Activated CD4-positive, alpha-beta T cell treated with anti-CD3 and anti-CD28 coated beads, Interleukin-2, amount 50 U/mL, for 16 hours (primary cell): ENCODE data around the gene EBLN2.
A peak's percentile ranks its signal among the peaks of the same experiment; 100 is the strongest.
"Not testable (repeated sequence)": the region's sequence is repeated elsewhere in the genome, so short reads cannot be mapped to it uniquely, and the experiment has no call there.

ENCODE experiments used
- DNase-seq: peaks from one replicate; pipeline ENCODE4 v3.0.0-alpha.2; 2020

EBLN2 gene

DNA sequence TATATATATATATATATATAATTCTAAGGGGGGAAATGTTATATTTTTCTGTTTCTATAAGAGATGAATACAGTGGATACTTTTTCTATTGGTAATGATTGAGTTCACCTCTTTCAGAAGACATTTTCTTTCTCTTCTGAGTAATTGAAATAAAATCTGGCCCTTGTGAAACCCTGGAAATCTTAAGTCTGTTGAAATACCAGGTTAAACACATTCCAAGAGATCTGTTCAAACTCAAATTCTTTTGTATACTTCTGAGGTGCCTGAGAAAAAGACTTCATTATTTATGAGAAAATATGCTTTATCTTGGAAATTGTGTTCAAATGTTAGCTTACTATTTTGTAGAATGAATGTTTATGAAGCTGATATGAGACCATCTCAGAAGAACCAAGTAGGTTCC, 4.8 kb downstream of the EBLN2 start:
- DNase-seq, result not testable (repeated sequence)

DNA sequence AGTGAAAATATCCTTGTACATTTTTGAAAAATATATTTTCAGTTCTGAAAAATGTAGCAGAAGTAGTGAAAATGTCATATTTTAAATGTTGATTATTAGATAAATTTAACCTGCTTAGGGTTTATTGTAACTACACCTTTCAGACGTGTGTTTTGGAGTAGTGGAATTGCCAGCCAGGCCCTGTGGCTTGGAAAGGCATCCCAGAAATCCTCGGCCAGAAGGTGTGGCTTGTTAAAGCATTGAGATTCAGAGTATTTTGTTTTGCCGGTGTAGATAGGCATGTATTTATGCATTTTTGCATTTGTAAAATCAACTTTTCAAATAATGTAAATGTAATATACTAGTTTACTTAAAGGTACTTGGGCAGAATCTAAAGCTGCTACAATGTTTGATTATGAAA, 7.0 kb downstream of the EBLN2 start:
- no peak for DNase-seq

DNA sequence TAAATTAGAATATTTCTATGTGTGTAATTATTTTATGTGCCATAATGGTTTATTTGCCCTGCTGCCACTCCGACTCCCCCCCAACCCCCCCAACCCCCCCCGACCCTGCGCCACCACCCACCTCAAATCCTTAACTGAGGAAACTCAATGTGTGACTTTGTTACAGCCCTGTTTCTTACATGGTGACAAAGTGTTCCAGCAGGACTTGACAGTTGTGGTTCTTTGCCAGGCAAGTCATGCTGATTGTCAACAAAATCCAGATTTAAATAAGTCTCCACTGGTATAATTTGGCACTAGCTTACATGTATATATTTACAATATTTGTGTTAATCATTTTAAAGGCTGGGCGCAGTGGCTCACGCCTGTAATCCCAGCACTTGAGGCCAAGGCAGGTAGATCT, 7.7 kb downstream of the EBLN2 start:
- DNase-seq, result no peak

DNA sequence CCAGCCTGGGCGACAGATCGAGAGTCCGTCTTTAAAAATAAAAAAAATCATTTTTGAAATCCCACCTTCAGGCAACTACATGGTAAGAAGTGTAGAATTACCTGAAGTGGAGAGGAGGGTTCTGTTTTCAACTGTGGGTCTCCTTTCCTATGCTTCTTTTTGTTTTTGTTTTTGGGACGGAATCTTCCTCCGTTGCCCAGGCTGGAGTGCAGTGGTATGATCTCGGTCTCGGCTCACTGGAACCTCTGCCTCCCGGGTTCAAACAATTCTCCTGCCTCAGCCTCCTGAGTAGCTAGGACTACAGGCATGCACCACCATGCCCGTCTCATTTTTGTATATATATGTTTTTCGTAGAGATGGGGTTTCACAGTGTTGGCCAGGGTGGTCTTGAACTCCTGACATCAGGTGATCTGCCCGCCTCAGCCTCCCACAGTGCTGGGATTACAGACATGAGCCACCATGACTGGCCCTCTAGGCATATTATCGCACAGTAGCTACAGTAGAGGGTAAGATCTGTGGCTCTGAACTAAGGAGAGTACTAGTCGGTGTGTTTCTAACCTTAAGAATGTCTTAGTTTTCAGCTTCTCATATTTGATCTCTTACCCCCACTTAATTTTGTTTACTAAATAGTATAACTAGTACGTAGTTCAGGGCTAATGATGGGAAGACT, 8.5 kb downstream of the EBLN2 start:
- DNase-seq, result no peak

DNA sequence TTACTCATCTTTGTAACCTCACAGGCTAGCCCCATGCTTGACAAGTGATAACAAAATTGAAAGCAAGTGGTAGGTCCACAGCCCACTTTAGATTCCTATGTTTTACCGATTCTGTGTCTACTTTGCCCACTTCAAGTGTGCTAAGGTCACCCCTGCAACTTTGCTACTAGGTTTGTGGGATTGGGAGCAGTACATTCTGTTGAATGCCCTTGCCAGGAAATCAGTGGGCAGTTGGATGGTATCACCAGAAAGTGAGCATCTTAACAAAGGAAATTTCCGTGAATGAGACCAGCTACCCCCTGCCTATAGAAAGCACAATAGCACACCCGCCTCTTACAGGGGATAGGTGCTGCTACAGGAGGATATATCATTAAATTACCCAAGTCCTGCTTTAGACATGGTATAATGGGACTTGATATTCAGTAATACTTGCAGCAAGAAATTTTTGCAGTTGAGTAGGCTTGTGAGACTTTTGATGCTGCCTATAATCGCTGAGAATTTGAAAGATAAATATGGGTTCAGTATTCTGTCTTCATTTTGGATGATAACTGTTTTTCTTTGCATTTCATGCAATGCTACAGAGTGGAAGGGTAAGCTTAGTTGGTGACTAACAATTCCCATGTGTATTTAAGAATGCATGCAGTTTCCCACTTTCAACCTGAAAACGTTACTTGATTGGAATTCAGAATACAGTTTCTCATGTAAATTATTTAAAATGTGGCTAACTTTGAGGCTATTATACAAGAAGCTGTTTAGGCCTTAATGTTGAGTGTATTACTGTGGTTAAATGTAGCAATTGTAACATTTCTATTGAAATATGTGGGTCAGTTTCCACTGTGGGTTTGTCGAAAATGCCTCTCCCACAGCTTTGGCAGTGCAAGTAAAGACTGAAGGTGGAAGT, 9.5 kb downstream of the EBLN2 start:
- no peak for DNase-seq

DNA sequence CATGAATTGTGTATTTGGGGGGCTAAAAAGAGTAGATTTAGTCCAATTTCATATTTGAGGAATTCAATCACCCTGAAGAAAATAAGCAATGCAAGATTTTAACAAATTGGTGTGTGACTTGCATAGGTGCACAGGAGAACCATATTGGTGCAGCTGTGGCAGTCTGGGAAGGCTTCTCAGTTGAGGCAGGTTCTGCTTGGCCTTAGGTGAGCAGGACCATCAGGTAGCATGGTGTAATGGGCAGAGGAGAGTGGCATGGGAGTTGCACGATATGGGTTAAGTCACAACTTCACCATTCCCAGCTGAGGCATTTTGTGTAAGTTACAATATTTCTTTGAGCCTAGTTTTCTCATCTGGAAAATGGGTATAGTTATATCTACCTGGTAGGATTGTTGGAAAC, 10.5 kb downstream of the EBLN2 start:
- no peak for DNase-seq

DNA sequence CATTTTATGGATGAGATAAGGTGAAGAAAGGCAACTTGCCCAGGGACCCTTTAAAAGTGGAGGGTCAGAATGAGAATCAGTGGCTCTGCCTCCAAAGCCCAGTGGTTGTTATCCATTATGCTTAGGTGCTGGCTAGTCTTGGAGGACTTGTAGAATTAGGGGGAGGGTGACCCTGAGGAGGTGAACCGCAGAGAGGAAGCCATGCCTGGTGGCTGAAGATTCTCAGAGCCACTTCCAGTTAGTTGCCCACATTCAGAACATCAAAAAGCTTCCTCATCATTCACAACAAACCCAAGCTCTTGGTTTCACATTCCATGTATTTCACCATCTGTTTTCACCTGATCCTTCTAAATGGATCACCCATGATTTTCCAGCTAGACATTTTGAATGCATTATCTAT, 11.2 kb downstream of the EBLN2 start:
- no peak for DNase-seq

DNA sequence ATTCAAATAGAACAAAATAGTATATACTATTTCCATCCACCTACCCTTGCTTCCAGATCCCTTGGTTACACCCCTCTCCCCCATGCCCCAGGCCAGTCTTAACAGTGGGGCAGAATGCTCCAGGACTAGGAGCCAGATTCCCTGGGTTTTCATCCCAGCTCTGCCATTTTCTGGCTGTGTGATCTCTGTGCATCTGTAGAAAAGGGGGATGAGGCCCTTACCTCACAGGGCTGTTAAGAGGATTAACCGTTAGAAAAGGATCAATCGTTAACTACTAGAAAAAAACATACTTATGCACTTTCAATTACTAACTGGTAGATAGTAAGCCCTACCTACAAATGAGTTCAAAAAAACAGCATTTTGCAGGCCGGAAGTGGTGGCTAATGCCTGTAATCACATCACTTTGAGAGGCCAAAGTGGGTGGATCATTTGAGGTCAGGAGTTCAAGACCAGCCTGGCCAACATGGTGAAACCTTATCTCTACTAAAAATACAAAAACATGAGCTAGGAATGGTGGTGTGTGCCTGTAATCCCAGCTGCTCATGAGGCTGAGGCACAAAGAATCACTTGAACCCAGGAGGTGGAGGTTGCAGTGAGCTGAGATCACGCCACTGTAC, 11.7 kb downstream of the EBLN2 start:
- no peak for DNase-seq

DNA sequence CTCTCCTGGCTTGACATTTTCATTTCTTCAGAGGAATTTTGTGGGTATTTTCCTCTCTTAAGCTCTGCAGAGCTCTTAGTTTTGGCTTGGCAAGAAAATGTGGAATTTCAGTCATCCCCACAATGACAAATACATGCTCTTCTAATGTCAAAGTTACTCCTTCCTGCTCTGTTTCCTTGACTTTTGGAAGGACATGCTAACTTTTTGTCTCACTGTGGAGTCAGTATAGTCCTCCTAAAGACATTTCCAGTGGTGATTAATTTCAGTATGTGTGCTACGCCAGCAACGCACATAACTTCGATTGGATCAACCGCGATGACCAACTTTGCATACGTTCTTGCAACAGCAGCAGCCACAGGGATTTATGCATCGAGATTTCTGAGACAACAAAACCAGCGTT, 13.3 kb downstream of the EBLN2 start:
- DNase-seq, result no peak

DNA sequence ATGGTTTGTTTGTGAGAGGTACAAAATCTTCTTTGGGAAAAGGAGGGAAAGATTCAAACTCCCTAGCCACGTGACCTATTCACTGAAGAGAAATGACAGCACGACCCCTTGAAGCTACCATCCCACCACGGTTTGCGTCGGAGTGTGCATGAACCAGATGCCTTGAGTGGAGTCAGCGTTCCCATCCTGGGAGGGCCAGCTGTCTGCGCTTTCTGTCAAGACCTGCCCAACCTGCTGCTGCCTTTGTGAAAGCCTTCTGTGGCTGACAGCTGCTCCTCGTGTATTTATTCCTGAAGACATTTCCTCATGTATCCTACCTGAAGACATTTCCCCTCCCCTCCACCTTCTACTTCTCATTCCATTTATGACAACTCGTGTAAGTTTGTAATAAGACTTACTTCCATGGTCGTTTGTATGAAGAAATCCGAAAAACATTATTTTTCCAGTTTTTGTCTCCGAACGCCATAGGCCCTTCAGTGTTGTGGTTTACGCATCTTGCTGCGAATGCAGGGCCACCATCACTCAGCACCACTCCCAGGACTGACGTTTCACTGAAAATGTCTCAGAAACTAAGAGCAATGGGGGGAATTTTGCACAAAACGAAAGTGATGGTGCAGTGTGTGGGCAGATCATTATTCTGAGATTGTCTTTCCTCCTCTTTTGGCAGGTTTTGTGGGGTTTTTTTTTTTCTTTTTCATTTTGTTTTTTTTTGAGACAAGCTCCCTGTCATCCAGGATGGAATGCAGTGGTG, 18.9 kb downstream of the EBLN2 start:
- peak; percentile 12 for DNase-seq

DNA sequence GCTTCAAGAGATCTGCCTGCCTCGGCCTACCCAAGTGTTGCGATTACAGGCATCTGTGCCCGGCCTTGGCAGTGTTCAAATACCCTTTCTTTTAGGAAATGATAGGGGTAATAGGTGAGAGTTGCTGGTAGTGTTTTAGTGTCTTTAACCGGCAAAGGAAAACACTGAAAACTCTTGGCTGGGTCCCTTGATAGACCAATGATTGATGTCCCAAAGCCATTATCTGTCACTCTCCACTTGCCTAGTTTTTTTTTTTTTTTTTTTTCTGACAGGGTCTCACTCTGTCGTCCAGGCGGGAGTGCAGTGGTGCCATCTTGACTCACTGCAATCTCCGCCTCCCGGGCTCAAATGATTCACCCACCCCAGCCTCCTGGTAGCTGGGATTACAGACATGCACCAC, 19.7 kb downstream of the EBLN2 start:
- DNase-seq, result no peak

DNA sequence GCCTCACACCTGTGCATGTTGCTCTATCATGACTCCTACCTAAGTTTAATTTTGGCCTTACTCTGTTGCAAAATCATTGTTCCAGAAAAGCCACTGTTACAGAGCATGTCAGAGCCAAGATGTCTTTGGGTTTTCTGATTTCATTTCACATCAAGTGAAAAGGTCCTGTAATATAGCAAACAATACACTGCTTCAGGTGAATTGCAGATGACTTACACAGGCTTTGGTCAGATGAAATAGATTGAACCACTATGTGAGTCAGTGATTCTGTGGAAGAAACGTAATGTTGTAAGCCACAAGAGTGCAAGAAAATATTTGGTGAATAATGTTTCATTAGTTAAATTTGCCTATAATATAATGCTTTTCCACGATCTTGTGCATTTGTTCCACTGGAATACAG, 22.7 kb downstream of the EBLN2 start:
- no peak for DNase-seq

DNA sequence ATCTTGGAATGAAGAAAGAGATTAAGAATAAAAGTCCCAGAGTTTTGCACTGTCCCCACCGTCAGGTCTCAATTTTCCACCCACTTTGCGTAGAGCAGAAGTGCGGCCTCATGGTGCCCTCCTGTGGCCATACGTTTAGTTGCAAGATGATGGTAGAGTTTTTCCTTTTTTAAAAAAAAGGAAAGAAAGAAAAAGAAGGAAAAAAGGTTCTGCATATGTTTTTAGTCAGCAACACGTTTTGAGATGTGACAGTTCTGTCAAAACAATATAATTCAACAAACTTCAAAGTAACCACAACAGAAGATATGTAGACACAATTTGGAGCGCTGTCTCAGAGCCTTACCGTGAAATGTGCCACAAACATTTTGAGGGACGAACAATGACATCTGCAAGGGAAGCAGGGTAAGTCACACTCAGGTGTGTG, 24.6 kb downstream of the EBLN2 start:
- DNase-seq, result peak; percentile 46

DNA sequence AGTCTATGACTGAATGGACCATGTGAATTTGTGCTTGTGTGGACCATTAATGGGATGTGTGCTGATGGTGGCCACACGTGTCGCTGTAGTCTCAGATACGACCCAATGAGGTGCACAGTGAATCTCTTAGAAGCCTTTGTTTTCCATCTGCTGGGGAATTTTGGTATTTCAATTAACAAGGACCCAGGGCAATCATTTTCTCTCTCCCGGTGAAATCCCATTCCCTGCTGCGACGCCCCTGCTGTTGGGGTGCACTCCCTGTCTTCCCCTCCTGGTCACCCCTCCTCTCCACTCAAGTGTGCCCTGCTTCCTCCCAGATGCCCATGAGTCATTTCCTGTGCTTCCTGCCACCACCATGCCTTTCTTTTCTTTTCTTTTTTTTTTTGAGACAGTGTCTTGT, 32.7 kb downstream of the EBLN2 start:
- DNase-seq, result no peak

DNA sequence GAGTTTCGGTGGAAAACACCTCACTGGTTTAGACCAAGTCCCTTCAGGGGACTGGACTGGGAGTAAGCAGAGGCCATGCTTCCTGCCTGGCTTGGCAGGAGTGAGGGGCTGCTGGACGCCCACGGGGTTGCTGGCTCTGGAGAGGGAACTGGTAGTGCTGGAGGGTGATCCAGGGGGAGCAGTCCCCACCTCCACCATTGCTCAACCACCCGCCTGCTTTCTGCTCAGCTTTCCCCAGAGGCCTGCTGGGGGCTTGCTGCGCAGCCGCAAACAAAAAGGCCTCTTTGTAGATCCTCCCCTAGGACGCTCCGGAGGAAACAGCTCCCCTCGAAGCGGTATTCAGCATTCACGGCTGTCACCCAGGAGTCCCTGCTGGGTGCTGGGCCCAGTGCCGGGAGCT, 33.5 kb downstream of the EBLN2 start:
- DNase-seq, result no peak

DNA sequence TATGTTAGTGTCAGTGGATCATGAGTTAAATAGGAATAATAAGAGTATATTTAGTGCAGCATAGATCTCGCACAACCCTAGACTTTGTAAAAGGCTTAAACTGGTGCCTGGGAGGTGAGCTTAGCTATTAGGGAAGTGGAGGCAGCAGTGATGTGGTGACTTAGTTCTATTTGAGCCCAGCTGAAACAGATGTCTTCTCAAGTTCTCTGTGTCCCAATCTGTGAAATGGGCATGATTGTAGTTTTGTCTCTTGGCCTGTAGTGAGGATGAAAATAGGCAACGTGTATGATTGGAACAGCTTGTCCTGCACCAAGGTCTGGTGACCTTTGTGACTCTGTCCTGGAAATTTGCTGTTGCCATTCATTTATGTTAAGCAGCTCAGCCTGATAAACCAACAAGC, 34.7 kb downstream of the EBLN2 start:
- no peak for DNase-seq

DNA sequence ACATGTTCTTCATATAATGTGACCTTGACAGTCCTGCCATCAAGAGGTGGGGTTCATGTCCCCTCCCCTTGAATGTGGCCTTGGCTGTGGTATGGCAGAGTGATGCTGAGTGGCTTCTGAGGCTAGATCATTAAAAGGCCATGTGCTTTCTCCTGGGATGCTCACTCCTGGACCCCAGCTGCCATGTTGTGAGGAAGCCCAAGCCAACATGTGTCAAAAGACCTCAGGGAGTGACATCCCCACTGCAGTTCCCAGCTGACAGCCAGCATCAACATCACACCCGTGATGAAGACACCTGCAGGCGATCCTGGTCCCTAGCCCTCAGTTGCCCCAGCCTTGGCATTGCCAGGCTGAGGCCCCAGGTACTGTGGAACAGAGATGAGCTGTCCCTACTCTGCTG, 36.6 kb downstream of the EBLN2 start:
- DNase-seq, result no peak

DNA sequence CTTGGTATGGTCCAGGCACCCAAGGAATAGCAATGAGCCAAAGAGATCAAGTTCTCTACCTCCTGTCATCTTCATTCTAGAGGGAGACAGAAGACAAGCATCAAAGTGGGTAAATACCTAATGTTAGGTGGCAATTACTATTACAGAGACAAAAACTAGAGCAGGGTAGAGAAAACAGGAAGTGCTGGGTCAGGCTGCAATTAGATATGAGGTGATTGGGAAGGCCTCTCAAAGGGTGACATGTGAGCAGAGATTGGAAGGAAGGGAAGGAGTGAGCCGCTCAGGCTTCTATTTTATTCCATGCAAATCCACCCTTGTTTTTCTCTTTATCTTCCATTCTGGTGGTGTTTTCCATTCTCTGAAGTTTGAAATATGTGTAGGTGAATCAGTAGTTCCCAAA, 37.4 kb downstream of the EBLN2 start:
- no peak for DNase-seq

DNA sequence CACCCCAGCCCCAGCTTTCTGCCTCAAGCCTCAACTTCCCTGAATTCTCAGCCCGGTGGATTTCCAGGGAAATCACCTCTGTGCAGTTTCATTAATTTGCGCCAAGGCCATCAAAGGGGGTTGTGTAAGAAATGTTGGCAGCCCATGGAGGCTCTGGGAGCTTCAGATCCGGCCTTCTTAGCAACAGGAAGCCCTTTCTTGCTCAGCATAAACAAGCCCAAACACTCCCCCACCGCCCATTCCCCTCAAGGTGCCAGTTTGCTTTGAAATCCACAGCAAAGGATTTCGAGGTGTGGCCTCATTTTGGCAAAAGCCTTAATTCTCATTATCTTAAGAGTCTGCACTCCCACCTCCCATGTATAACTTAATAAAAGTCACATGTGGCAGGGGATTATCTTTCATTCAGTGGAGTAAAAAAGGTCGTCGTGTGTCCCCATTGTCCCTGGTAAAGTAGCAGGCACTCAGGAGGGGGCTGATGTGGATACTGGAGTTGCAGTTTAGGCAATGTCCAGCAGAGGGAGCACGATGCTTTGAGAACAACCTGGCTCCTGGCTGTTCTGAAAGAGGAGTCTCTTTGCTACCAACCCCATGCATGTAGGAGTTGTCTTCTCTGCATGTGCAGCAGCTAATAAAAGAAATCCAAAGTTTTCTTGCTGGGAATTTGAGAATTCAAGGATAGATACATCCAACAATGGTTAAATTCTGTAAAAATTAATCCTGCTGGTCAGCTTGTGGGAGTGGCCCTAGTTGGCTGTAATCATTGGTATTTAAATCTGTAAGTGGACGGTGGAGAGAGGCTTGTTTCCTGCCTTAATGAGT, 39.5 kb downstream of the EBLN2 start:
- DNase-seq, result peak; percentile 79

DNA sequence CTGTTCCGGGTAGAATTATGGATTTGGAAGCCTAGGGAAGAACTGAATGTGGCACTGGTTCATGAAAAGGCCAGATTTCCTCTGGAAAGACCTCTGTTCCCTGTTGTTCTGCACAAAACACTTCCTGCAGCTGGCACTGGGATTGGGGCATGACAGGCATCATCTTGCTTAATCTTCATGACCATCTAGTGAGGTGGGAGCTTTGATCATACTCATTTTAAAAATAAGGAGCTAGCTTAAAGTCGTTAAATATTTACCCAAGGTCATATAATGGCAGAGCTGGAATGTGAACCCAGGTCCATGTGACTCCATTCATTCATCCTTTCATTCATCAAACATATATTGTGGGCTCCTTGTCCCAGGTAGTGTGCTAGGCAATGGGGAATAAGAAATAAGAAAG, 40.4 kb downstream of the EBLN2 start:
- DNase-seq, result no peak

DNA sequence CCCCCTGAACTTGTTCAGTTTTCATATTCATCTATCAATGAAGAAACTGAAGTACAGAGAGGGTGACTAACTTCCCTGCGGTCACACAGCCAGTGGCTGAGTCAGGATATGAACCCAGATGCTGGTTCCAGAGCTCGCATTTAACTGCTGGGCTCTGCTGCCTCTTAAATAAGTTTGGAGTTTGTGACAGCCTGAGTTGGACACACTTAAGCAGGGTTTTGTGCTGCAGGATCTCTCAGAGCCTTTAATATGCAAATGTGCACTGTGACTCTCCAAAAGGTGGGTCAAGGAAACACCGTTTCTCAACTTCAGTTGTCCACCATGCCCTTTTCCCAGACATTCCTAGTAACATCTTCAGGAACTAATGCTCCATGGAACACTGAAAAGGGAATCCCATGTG, 45.8 kb downstream of the EBLN2 start:
- DNase-seq, result no peak

DNA sequence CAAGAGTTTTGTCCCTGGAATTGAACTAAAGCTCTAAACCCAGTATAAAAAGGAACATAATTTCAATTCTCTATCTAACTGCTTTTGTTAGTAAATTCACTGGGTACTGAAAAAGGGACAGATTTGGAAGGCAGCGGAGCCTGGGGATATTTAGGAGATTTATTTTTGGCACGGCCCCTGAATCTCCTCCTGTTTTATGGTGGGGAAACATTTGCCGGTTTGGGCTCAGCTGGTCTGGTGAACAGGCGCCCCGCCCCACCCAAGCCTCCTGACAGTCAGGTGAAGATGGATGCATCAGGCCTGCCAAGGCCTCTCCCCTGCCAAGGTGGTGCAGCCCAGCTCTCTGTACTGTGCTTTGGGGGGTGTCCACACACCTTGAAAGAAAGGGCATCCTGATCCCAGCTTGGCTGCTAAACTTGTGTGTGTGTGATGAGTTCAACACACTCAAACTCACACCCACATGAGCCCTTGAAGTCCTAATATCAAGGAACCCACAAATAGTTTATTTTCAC, 46.3 kb downstream of the EBLN2 start:
- no peak for DNase-seq
